ENCODE data around the gene ZNF319. TPM values are rescaled to one million over a fixed set of nuclear protein-coding genes. Genes with fewer than 3 reads are reported as not detected.

The ZNF319 gene
- total and polyA plus RNA-seq, 2 of the 13 experiments (the other 11 are each of a cell fraction or from before 2014, with no cell fraction given) = 2.4 to 3.6 TPM

DNA sequence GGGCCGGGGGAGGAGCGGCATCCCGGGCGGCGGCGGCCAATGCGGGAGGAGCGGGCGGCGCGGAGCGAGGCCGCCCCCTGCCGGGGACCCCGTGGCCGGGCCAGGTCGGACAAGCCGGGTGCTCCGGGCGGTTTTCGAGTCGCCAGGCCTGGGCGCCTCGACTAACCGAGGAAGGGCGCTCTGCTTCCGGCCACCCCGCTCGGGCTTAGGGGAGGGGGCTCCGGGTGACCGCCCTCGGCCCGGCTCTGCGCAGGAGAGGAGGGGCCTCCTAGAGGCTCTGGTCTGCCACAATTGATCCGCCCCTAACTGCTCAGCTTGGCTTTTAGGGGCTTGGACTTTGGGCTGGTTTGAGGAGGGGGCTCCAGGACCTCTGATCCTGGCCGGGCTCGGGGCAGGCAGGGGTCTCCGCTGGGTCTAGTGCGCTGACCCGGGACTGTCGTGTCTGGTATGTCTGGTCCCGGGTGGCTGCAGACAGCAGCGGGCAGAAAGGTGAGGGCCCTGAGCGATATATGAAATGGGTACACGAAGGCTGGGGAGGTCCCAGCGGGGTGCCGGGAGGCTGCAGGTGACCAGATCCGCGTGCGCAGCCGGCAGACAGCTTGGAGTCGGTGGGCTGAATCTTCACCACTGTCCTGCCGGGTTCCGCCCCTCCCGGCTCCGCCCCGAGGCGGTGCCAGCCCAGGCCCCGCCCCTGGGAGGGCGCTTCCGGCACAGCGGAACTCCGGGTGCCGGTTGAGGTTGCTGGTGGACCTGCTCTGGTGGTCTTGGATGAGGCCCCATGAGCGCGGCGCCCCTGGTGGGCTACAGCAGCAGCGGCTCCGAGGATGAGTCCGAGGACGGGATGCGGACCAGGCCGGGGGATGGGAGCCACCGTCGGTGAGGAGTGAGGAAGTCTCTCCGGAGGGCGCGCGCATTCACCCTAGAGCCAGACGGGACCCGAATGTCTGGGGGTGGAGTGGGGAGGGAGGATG lies 519 bp upstream of the ZNF319 start, which contains the start of gene USB1 (continued):
- TF ChIP-seq, protein P1, sequence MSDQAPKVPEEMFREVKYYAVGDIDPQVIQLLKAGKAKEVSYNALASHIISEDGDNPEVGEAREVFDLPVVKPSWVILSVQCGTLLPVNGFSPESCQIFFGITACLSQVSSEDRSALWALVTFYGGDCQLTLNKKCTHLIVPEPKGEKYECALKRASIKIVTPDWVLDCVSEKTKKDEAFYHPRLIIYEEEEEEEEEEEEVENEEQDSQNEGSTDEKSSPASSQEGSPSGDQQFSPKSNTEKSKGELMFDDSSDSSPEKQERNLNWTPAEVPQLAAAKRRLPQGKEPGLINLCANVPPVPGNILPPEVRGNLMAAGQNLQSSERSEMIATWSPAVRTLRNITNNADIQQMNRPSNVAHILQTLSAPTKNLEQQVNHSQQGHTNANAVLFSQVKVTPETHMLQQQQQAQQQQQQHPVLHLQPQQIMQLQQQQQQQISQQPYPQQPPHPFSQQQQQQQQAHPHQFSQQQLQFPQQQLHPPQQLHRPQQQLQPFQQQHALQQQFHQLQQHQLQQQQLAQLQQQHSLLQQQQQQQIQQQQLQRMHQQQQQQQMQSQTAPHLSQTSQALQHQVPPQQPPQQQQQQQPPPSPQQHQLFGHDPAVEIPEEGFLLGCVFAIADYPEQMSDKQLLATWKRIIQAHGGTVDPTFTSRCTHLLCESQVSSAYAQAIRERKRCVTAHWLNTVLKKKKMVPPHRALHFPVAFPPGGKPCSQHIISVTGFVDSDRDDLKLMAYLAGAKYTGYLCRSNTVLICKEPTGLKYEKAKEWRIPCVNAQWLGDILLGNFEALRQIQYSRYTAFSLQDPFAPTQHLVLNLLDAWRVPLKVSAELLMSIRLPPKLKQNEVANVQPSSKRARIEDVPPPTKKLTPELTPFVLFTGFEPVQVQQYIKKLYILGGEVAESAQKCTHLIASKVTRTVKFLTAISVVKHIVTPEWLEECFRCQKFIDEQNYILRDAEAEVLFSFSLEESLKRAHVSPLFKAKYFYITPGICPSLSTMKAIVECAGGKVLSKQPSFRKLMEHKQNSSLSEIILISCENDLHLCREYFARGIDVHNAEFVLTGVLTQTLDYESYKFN (CRISPR knock-in tag; conservative IDR thresholded peaks at IDR 0.05) = peak; percentile 57
- TF ChIP-seq ZBTB38 (CRISPR knock-in tag; IDR thresholded peaks at IDR 0.05) = peak; percentile 56
- no peak for TF ChIP-seq ZNF326 (CRISPR knock-in tag; IDR thresholded peaks at IDR 0.05; ENCODE audit: borderline replicate concordance)
- peak; percentile 78 for TF ChIP-seq ZNF547 (CRISPR knock-in tag; IDR thresholded peaks at IDR 0.05)
- no peak for TF ChIP-seq ZC3H4 (CRISPR knock-in tag; IDR thresholded peaks at IDR 0.05; ENCODE audit: borderline replicate concordance)
- TF ChIP-seq, protein P2, sequence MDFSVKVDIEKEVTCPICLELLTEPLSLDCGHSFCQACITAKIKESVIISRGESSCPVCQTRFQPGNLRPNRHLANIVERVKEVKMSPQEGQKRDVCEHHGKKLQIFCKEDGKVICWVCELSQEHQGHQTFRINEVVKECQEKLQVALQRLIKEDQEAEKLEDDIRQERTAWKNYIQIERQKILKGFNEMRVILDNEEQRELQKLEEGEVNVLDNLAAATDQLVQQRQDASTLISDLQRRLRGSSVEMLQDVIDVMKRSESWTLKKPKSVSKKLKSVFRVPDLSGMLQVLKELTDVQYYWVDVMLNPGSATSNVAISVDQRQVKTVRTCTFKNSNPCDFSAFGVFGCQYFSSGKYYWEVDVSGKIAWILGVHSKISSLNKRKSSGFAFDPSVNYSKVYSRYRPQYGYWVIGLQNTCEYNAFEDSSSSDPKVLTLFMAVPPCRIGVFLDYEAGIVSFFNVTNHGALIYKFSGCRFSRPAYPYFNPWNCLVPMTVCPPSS (IDR thresholded peaks at IDR 0.05) = no peak
- TF ChIP-seq, protein P3, sequence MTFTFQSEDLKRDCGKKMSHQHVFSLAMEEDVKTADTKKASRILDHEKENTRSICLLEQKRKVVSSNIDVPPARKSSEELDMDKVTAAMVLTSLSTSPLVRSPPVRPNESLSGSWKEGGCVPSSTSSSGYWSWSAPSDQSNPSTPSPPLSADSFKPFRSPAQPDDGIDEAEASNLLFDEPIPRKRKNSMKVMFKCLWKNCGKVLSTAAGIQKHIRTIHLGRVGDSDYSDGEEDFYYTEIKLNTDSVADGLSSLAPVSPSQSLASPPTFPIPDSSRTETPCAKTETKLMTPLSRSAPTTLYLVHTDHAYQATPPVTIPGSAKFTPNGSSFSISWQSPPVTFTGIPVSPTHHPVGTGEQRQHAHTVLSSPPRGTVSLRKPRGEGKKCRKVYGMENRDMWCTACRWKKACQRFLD (CRISPR knock-in tag; IDR thresholded peaks at IDR 0.05; ENCODE audit: borderline replicate concordance) = no peak; the same call in 1 of the 2 replicates
- peak; percentile 88 for TF ChIP-seq ZNF850 (CRISPR knock-in tag; conservative IDR thresholded peaks at IDR 0.05)
- peak; percentile 96 for TF ChIP-seq MXD4 (CRISPR knock-in tag; IDR thresholded peaks at IDR 0.05)
- 0 out of 2 replicates have a peak, but pooled peaks have one; percentile 56 for TF ChIP-seq ZNF44 (CRISPR knock-in tag; IDR thresholded peaks at IDR 0.05)
- peak; percentile 45 for TF ChIP-seq CBFB (CRISPR knock-in tag; IDR thresholded peaks at IDR 0.05)
- no peak for TF ChIP-seq SYNCRIP (IDR thresholded peaks at IDR 0.05; ENCODE audit: insufficient read depth, low read depth, low read length)
- TF ChIP-seq HOXA5 (CRISPR knock-in tag; IDR thresholded peaks at IDR 0.05) = peak; percentile 78; the same call in 1 of the 2 replicates
- TF ChIP-seq, protein P4, sequence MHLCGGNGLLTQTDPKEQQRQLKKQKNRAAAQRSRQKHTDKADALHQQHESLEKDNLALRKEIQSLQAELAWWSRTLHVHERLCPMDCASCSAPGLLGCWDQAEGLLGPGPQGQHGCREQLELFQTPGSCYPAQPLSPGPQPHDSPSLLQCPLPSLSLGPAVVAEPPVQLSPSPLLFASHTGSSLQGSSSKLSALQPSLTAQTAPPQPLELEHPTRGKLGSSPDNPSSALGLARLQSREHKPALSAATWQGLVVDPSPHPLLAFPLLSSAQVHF (CRISPR knock-in tag; IDR thresholded peaks at IDR 0.05) = no peak
- TF ChIP-seq NFATC3 (CRISPR knock-in tag; IDR thresholded peaks at IDR 0.05) = peak; percentile 79; the same call in 1 of the 2 replicates
- no peak for TF ChIP-seq NR3C1 (CRISPR knock-in tag; IDR thresholded peaks at IDR 0.05)
- TF ChIP-seq, protein P5, sequence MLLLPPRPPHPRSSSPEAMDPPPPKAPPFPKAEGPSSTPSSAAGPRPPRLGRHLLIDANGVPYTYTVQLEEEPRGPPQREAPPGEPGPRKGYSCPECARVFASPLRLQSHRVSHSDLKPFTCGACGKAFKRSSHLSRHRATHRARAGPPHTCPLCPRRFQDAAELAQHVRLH (CRISPR knock-in tag; IDR thresholded peaks at IDR 0.05; ENCODE audit: borderline replicate concordance, low read depth) = peak; percentile 80; the same call in 1 of the 2 replicates
- no peak; the same call in 1 of the 2 replicates for TF ChIP-seq BORCS8-MEF2B (CRISPR knock-in tag; IDR thresholded peaks at IDR 0.05)
- TF ChIP-seq TCF12 (IDR thresholded peaks at IDR 0.05) = no peak
- TF ChIP-seq TCF12 (CRISPR knock-in tag; IDR thresholded peaks at IDR 0.05) = peak; percentile 74; the same call in 1 of the 2 replicates
